GM19397 (cell line): Measurements from ENCODE around the gene MEST.
"Not testable (repeated sequence)": the region's sequence is repeated elsewhere in the genome, so short reads cannot be mapped to it uniquely, and the experiment has no call there.

Experiments used
- ATAC-seq: cut with Tn5 transposase; IDR thresholded peaks from one replicate; pipeline ENCODE4 v1.9.1; 2021; ENCODE audit warnings: mild to moderate bottlenecking, moderate library complexity; ENCODE audit not compliant: unreplicated experiment

Gene MEST, protein sequence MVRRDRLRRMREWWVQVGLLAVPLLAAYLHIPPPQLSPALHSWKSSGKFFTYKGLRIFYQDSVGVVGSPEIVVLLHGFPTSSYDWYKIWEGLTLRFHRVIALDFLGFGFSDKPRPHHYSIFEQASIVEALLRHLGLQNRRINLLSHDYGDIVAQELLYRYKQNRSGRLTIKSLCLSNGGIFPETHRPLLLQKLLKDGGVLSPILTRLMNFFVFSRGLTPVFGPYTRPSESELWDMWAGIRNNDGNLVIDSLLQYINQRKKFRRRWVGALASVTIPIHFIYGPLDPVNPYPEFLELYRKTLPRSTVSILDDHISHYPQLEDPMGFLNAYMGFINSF

DNA sequence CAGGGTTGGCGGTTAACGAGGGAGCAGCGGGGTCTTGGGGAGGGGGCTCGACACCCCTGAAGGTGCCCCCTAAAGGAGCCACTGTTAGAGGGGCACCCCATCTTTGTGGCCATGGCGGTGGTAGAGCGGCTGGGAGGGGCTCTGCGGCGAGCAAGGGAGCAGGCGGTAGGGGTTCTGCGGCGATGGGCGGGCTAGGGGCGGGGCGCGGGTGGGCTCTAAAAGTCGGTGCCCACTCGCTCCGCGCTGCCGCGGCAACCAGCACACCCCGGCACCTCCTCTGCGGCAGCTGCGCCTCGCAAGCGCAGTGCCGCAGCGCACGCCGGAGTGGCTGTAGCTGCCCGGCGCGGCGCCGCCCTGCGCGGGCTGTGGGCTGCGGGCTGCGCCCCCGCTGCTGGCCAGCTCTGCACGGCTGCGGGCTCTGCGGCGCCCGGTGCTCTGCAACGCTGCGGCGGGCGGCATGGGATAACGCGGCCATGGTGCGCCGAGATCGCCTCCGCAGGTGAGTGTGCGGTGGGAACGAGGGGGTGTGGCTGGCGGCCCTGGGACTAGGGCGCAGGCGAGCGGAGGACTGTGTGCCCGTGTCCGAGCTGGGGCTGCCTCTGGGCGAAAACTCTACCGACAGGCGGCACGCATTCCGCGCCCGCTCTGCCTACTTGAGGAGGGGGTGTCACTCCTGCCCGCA is at the start of gene MEST:
MEST (plus strand) TSS at position 245 of the 682 bp plus-strand sequence; CDS start at position 474, 229 bp downstream.
- ATAC-seq, result no peak

DNA sequence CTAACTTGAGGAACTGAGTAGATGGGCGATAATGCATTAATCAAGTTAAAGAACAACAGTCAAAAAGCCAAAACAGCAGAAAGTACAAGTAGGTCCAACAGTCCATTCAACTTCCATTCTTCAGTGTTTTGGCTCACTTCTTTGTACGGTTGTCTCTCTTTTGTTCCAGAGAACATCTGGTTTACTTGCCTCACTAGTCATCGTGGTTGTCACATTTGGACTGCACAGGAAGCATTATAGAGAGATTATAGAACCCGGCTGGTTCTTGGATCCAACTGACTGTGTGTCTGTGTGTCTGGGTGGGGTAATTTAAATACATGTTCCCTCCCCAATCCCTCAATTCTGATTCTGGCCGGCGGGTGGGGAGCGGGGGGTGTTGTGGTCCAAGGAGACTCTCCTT is 49.3 kb upstream of the MEST start:
- ATAC-seq, result no peak

- no peak for ATAC-seq
These were observed 47.7 kb upstream of the MEST start for GRCh38 chr7:130444234-130444633.

GRCh38 chr7:130444751-130445407 is 47.0 kb upstream of the MEST start:
- ATAC-seq, result no peak

GRCh38 chr7:130446259-130446658 is 45.6 kb upstream of the MEST start:
- no peak for ATAC-seq

- not testable (repeated sequence) for ATAC-seq
These were observed 40.5 kb upstream of the MEST start for GRCh38 chr7:130451344-130451743.

DNA sequence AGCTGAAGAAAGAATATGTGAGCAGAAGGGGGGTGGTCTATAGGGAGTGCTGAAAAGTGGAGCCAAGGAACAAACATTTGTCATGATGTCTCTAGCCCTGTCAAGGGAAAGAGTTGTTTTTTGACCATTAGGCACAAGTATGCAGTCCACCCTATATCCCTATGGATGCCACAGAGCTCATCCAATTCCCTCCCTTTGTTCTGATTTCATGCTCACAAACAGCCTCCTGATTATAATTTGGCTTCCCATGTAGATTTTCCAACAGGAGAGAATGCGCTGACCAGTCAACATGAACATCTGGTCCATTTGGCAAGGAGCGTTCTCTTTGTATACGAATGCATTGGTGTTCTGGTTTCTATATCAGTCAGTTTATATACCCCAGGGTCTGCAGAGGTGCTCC is 38.9 kb upstream of the MEST start:
- ATAC-seq, result no peak

DNA sequence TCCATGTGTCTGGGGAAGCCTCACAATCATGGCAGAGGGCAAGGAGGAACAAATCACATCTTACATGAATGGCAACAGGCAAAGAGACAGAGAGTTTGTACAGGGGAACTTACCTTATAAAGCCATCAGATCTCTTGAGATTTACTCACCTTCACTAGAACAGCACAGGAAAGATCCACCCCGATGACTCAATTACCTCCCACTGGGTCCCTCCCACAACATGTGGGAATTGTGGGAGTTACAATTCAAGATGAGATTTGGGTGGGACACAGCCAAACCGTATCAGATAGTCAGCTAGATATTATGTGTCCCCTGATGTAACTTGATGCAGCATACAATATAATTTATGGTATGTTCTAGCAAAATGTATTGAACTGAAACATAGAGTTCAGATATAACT is 36.9 kb upstream of the MEST start:
- ATAC-seq, result no peak

GRCh38 chr7:130458257-130458656 is 33.6 kb upstream of the MEST start:
- no peak for ATAC-seq

DNA sequence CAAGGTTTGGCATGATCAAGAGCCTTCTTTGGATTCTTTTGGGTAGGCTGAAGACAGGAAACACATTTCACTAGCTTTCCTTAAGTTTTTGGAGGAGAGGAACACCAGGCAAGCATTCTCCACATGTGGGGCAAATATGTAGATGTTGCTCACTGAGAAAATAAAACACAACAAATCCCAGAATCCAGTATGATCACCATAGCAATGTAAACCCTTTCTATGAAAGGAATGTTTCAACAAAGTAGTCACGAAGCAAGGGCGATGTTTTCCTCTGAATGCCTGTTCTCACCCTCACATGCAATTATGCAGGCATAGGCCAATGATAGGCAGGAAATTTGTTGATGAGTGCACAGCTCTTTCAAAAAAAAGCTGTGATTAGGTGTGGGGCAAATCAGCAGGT is 30.6 kb upstream of the MEST start:
- no peak for ATAC-seq

- no peak for ATAC-seq
These were observed 28.1 kb upstream of the MEST start for GRCh38 chr7:130463553-130464434.

- no peak for ATAC-seq
These were observed 23.3 kb upstream of the MEST start for GRCh38 chr7:130468612-130469011.

DNA sequence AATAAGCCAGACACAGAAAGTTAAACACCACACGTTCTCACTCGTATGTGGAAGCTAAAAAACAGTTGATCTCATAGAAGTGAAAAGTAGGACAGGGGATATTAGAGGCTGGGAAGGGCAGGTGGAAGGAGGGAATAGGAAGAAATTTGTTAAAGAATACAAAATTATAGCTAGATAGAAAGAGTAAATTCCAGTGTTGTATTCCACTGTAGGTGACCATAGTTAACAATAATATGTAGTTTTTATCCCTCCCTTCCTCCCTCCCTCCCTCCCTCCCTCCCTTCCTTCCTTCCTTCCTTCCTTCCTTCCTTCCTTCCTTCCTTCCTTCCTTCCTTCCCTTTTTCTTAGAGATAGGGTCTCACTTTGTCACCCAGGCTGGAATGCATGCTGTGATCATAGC is 19.9 kb upstream of the MEST start:
- no peak for ATAC-seq

DNA sequence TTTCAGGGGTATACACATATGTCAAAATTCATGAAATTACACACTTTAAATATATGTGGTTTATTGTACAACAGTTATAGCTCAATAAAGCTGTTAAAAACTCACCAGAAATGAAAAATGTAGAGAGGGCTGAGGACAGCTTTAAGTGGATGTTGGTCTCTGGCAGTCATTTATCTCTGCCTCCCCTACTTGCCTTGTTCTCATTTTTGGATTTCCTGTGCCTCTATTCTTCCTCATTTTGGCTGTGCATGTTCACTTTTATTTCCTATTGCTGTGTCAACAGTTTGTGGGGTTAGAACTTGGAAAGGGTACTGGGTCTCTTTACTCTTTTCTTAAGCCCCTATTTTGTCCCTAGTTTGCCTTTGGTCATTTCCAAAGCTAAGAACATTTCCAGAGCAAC is 18.6 kb upstream of the MEST start:
- ATAC-seq, result no peak

- no peak for ATAC-seq
These were observed 18.0 kb upstream of the MEST start for GRCh38 chr7:130473876-130474275.

DNA sequence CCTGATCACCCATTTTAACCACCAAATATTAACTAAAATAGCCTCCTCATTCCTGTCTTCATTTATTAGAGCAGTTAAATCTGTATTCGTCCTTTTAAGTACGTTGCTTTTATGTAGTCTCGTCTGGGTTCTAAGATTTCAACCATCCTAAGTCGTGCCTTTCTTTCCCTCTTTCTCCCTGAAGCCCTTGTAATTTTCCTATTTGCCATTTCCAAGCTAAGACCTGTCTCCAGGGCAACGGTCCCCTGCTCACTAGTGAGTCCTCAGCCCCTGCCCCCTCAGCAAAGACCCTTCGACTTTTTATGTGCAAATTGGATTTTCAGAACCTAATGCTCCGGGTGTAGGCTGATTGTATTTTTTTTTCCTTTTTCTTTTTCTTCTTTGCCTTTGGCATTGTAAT is 16.1 kb upstream of the MEST start:
- no peak for ATAC-seq

DNA sequence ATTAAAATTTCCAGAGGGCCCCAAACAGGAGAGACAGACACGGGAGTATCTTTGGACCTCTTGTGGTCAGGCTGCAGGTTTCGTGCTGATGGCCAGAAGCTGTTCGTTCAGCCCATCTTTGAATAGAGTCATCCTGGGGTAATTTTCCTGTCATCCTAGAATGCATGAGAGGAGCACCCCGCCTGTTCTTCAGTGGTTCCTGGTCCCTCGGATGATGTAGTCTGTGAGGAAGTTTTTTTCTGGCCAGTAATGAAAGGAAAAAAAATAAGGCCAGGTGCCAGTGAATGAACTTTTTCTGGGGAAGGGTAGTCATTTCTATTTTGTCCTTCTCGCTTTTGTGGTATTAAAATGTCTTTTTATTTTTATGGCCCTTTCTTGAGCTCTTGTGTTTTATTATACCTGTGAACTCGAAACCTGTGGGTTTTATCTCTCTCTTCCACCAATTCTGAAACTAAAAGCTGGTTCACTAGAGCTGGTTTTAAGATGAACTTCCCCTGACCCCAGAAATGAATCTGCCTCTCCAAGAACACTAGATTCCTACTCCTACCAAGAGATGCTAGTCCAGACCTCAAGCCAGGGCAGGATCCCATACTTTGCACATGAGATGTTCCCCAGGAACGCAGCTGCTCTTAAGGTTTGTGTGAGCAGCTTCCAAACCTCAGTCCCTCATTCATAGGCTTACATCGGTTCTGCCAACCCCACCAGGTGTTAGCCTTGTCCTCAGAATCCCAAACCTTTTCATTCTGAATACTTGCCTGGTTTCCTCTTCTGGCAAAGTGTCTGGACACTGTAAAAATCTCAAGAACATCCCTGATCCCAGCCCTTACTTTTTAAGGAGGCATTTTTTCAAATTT is 15.4 kb upstream of the MEST start:
- no peak for ATAC-seq

DNA sequence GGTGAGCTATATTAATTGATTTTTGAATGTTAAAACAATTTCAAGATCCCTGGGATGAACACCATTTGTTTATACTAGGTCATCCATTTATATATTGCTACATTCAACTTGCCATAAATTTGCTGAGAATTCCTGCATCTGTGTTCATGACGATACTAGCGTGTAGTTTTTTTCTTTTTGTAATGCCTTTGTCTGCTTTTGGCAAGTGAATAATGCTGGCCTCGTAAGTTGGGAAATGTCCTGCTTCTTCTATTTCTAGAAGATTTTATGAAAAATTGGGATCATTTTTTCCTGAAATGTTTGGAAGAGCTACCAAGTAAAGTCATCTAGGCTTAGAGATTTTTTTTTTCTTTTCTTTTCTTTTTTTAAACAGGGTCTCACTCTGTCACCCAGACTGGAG is 12.9 kb upstream of the MEST start:
- no peak for ATAC-seq

GRCh38 chr7:130479716-130480400 is 12.0 kb upstream of the MEST start:
- ATAC-seq, result no peak

- ATAC-seq, result no peak
These were observed 10.0 kb upstream of the MEST start for GRCh38 chr7:130481898-130482297.
